H1 (cell line): ENCODE measurements around the gene ATP11A. TPM values are rescaled to one million over a fixed set of nuclear protein-coding genes. Genes with fewer than 3 reads are reported as not detected.

Experiments
- BRCA1 ChIP-seq: IDR thresholded peaks from 2 replicates; pipeline ENCODE4 v1.6.1; 2012; ENCODE audit warnings: low read depth, low read length, improper control_type of control experiment
- CBX5 ChIP-seq: fragments of 300-800, 300-1000 bp; sonication (generic); IDR thresholded peaks from 2 replicates; pipeline ENCODE4 v1.7.1; 2016; ENCODE audit warnings: antibody characterized with exemption, low read length, low read depth
- EGR1 ChIP-seq: IDR thresholded peaks from 2 replicates; pipeline ENCODE4 v1.6.1; 2011; ENCODE audit warnings: low read depth, low read length, borderline replicate concordance
- RXRA ChIP-seq: IDR thresholded peaks from 2 replicates; pipeline ENCODE4 v1.6.1; 2011; ENCODE audit warnings: low read depth, mild to moderate bottlenecking, low read length, moderate library complexity; ENCODE audit not compliant: insufficient read depth
- TBP ChIP-seq: IDR thresholded peaks from 2 replicates; pipeline ENCODE4 v1.6.1; 2011; ENCODE audit warnings: low read depth, low read length, improper control_type of control experiment
- polyA plus RNA-seq, 7 experiments: library from polyadenylated mRNA; depleted of rRNA in 3 of 7; stranded (reverse) in 5 of 7; unstranded in 2 of 7; fragments of >200 nt in 5 of 7; fragments of 200-250 nt in 2 of 7; gene quantifications; 1 replicate in 5 of 7; 2 replicates in 1 of 7; 4 replicates in 1 of 7; pipeline versions ENCODE4 v1.2.1 to v1.2.3, GENCODE V29; 2011 to 2013; ENCODE audit warnings: missing spikeins in 2 of 7, mixed read lengths in 2 of 7
- total RNA-seq: library from RNA; stranded (reverse); fragmentation: NEBNext Ultra II Directional; extraction: Animal tissue kit (Norgen Biotek cat#: 25700); gene quantifications from 2 replicates; pipeline ENCODE4 v1.2.1, GENCODE V29; 2021

ATP11A gene
- total and polyA plus RNA-seq, 2 of the 8 experiments (the other 6 are each of a cell fraction or from before 2014, with no cell fraction given): 28.8 to 72.9 TPM

- TF ChIP-seq RXRA: no peak
- TF ChIP-seq TBP: no peak
- TF ChIP-seq EGR1: no peak
- no peak for TF ChIP-seq BRCA1
- TF ChIP-seq CBX5: no peak
Observed at GRCh38 chr13:112741835-112742570, 52.2 kb downstream of the ATP11A start (continued).
